GM23248 (cell line): ENCODE results near the gene COX6B2.

Experiments
- EZH2 ChIP-seq: fragments of 200-600 bp; sonication (generic); IDR thresholded peaks from 2 replicates; pipeline ENCODE4 v1.6.1; 2018; ENCODE audit warnings: antibody characterized with exemption, mild to moderate bottlenecking; ENCODE audit not compliant: insufficient read depth, poor library complexity, severe bottlenecking
- EZH2phosphoT487 ChIP-seq: fragments of 200-600 bp; sonication (generic); IDR thresholded peaks from 2 replicates; pipeline ENCODE4 v1.6.1; 2018; ENCODE audit warnings: antibody characterized with exemption, moderate library complexity, mild to moderate bottlenecking, low read depth; ENCODE audit not compliant: insufficient read depth

GRCh38 chr19:55376241-55376933 lies 21.9 kb upstream of the COX6B2 start, which contains the start of gene TMEM190:
- TF ChIP-seq EZH2 = no peak
- no peak for TF ChIP-seq EZH2phosphoT487
